HG03045 (cell line): ENCODE results near the gene SLC25A34.
"Not testable (repeated sequence)": the region's sequence is repeated elsewhere in the genome, so short reads cannot be mapped to it uniquely, and the experiment has no call there.

ENCODE experiments used
- ATAC-seq: cut with Tn5 transposase; IDR thresholded peaks from one replicate; pipeline ENCODE4 v1.9.1; 2021; ENCODE audit warnings: mild to moderate bottlenecking, moderate library complexity; ENCODE audit not compliant: unreplicated experiment

Gene SLC25A34

DNA sequence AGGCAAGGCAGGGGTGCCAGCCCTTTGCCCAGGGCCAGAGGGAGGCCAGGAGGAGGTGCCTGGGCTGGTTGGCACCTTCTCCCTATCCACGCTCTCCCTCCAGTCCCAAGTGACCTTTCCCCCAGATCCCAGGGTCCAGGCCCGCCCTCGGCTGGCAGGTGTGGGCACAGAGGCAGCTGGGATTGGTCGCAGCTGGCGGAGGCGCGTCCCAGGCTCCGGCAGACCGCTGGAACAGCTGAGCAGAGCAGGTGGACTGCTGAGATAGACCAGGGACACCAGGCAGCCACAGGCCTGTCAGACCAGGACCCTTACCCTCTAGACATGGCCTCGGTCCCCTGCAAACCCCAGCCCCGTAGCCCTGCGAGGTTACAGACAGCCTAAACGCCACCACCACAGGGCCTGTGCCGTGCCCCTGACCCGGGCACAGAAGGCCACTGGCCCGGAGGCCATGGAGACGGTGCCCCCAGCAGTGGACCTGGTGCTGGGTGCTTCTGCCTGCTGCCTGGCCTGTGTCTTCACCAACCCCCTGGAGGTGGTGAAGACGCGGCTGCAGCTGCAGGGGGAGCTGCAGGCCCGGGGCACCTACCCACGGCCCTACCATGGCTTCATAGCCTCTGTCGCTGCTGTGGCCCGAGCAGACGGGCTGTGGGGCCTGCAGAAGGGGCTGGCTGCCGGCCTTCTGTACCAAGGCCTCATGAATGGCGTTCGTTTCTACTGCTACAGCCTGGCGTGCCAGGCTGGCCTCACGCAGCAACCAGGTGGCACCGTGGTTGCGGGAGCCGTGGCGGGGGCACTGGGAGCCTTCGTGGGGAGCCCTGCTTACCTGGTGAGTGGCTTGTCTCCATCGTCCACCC lies at the start of gene SLC25A34:
Gene SLC25A34, plus strand, starts transcription at position 221 of the 854 bp plus-strand sequence. Its CDS starts 228 bp downstream, at position 449.
- no peak for ATAC-seq

DNA sequence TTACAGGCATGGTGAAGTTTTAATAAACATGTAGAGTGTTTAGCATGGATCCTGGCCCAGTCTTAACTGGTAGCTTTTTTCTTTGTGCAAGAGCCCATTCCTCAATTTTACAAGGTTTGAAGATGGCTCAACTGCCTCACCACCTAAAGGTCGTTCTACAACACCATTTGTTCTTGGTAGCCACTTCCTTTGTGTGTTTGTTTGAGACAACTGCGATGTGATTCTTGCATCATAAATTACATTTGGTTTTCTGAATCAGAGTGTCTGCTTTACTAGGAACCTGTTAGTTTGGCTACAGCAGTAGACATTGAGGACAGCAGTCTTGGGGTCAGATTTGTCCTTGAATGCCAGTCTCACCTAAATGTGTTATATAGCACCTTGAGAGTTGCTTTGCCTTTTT lies 48.6 kb upstream of the SLC25A34 start:
- ATAC-seq: no peak

DNA sequence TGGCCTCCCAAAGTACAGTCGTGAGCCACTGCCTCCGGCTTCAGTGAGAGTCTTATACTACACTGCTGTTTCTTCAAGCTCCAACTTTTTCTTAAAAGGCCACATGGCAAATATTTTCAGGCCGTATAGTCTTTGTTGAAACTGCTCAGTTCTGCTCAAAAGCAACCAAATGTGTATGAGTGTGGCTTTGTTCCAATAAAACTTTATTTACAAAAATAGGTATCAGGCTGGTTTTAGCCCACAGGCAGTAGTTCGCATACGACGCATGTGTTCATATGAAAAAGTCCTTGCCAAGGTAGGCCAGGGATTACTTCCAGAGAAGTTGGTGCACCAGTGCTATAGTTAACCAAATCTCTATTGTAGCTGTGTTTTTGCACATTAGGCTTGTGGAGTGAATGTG lies 45.7 kb upstream of the SLC25A34 start:
- no peak for ATAC-seq

- ATAC-seq: no peak
Measured at GRCh38 chr1:15691434-15692032, 44.5 kb upstream of the SLC25A34 start.

DNA sequence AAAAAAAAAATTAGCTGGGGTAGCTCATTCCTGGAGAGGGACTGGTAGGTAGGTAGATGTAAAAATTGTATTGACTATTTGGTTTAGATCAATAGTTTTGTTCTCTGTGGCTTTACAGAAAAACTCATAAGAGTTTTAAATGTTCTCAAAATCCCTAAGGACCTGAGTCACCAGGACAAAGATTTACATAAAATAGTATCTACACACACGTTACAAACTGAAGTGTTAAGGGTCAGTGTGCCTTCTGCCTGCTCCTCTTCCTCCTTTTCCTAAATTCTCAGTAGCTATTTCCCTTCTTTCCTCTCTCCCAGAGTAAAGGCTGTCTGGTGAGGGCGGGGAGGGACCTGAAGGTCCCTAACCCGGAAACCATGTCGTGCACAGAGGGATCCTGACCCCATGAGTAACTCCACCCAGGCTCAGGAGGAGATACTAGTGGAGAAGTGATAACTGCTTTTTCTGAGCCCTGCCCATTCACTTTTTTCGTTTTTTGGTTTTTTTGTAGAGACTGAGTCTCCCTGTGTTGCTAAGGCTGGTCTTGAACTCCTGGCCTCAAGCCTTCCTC lies 43.9 kb upstream of the SLC25A34 start:
- no peak for ATAC-seq

GRCh38 chr1:15693371-15693770 lies 42.7 kb upstream of the SLC25A34 start:
- no peak for ATAC-seq

- peak; percentile 83 for ATAC-seq
Measured at GRCh38 chr1:15696956-15697521, 39.0 kb upstream of the SLC25A34 start.

DNA sequence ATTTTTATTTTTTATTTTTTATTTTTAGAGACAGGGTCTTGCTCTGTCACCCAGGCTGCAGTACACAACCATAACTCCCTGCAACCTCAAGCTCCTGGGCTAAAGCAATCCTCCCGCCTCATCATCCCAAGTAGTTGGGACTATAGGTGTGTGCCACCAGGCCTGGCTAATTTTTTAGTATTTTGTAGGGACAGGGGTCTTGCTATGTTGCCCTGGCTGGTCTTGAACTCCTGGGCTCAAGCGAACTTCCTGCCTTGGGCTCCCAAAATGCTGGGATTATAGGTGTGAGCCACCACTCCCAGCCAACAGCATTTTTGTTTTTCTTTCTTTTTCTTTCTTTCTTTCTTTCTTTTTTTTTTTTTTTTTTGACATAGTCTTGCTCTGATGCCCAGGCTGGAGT lies 37.9 kb upstream of the SLC25A34 start:
- ATAC-seq: no peak

DNA sequence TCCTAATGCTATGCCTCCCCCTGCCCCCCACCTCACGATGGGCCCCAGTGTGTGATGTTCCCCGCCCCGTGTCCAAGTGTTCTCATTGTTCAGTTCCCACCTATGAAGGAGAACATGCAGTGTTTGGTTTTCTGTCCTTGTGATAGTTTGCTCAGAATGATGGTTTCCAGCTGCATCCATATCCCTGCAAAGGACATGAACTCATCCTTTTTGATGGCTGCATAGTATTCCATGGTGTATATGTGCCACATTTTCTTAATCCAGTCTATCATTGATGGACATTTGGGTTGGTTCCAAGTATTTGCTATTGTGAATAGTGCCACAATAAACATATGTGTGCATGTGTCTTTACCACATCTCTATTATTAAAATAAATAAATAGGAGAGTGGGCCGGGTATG lies 36.7 kb upstream of the SLC25A34 start:
- ATAC-seq: not testable (repeated sequence)

DNA sequence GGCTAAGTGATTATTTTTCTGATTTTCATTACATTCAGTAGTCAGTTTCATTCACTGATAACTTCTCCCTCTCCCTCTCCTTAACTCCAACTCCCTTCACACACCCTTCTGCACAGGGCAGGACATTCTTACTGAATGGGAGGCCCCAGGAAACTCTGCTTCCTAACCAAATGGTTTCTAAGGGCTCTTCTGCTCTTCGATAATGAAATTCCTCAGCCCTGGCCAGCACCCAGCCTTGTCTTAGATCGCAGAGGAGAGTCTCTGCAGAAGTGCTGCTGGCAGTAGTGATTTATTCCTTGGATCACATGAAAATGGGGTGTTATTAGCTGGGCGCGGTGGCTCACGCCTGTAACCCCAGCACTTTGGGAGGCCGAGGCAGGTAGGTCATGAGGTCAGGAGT lies 35.5 kb upstream of the SLC25A34 start:
- ATAC-seq: no peak

- ATAC-seq: no peak
Measured at GRCh38 chr1:15701784-15702183, 34.3 kb upstream of the SLC25A34 start.

- ATAC-seq: no peak
Measured at GRCh38 chr1:15702722-15703550, 33.1 kb upstream of the SLC25A34 start.

DNA sequence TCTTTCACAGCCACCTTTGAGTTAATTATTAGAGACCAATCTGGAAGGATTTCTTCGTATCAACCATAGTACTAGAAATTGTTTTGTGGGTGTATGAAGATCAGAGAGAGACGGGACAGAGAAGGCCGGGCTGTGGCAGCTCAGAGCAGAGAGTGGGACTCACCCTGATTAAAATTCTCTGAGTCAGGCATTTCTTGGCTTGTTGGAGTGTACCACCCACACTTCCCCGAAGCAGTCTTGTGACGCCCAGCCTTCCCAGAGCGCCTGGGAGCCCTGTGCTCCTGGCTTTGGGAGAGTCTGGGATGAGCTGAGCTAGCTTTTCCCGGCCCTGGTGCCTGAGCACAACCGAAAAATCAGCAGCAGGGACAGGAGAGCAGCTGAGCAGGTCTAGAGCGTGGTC lies 32.5 kb upstream of the SLC25A34 start:
- no peak for ATAC-seq

- no peak for ATAC-seq
Measured at GRCh38 chr1:15704526-15705183, 31.4 kb upstream of the SLC25A34 start.

- no peak for ATAC-seq
Measured at GRCh38 chr1:15705184-15705566, 30.9 kb upstream of the SLC25A34 start.

- ATAC-seq: no peak
Measured at GRCh38 chr1:15706751-15707150, 29.3 kb upstream of the SLC25A34 start.

DNA sequence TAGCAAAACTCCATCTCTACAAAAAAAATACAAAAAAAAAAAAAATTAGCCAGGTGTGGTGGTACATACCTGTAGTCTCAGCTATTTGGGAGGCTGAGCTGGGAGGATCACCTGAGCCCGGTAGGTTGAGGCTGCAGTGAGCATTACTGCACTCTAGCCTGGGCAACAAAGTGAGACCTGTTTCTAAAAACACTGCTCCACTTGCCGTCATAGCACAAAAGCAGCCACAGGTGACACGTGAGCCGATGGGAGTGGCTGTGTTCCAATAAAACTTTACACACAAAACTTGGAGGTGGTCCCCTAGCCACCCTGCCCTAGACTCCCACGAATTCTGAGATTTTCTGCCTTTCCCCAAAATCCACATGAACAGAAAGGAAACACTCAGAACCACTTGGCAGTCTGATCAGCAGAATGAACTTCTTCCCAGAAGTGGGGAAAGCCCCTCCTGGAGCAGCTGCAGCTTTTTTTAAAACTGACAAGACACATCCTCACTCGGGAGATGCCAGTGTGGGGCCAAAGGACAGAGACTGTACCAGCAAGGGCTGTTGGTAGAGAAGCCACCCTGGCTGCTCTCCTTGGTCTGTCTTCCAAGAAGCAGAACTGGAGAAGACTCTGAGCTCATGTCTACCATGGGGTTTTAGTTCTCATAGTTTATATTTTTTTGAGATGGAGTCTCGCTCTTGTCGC lies 28.7 kb upstream of the SLC25A34 start:
- no peak for ATAC-seq

DNA sequence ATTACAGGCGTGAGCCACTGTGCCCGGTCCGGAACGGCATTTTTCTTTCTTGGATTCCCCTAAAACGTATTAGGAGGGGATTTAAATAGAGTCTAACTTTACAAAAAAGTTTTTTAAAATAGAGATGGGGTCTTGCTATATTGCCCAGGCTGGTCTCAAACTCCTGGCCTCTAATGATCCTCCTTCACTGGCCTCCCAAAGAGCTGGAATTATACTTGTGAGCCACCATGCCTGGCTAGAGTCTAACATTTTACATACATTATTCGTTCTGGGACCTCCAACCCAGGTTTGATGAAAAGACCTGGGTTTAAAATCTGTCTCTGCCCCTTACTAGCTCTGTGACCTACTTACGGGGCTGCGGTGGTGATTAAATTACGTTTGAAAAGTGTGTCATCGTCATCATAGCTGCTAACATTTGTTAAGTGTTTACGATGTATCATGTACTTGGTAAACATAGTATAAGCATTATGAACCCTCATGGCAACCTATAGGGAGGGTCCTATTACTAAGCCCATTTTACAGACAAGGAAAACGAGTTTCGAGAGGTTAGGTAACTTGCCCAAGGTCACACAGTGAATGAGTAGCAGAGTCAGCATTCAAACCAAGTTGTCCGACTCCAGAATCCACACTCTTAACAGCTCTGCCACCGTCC lies 27.4 kb upstream of the SLC25A34 start:
- no peak for ATAC-seq

DNA sequence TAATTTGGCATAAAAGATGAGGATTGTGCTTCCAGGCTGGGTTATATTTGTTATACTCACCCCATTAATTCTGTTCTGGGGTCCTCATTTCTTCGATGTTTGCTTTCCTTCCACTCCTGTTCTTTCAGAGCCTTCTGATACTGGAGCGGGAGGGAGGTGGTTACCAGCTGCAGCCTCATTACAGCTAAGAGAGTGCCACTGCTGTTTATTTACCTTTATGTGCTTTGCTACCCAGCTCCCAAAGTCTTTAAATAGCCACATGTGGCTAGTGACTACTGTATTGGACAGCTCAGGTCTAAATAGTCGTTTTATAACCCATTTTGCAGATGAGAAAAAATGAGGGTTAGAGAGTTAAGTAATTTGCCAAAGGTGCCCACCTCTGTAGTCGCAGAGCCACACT lies 26.8 kb upstream of the SLC25A34 start:
- ATAC-seq: no peak
